NOMO-1 treated with DMSO at 0.1 percent for 48 hours (cell line): ENCODE data around the gene PIK3CD.
"Not testable (repeated sequence)": the region's sequence is repeated elsewhere in the genome, so short reads cannot be mapped to it uniquely, and the experiment has no call there.

Experiments
- DNase-seq: peaks from one replicate; lab custom pipeline; 2025; ENCODE audit not compliant: unreplicated experiment; lab: John Stamatoyannopoulos, UW

PIK3CD gene

GRCh38 chr1:9688599-9688998 is 37.1 kb downstream of the PIK3CD start:
- DNase-seq: no peak

- DNase-seq: no peak
Measured at GRCh38 chr1:9689011-9689706, 37.6 kb downstream of the PIK3CD start.

DNA sequence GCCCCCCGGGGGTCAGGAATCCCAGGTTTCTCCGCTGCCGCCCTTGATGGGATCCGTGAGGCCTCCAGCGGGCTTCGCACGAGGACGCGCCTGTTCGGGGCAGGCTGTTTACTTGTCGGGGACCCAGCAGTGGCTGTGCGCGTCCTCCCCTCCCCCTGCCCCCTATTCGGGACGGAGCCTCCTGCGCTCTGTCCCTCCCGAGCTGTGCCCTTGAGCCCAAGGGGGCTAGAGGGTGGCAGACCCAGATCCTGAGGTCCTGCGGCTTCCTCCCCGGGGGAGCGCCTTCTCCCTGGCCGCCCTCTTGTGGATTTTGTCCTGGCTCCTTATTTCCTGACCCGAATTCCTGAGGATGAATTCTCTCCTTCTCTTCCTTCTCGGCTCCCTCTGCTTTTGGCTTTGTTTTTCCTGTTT is 38.4 kb downstream of the PIK3CD start:
- DNase-seq: no peak

- no peak for DNase-seq
Measured at GRCh38 chr1:9690440-9691107, 39.0 kb downstream of the PIK3CD start.

- no peak for DNase-seq
Measured at GRCh38 chr1:9691108-9691445, 39.5 kb downstream of the PIK3CD start.

GRCh38 chr1:9691691-9692090 is 40.2 kb downstream of the PIK3CD start:
- DNase-seq: no peak

DNA sequence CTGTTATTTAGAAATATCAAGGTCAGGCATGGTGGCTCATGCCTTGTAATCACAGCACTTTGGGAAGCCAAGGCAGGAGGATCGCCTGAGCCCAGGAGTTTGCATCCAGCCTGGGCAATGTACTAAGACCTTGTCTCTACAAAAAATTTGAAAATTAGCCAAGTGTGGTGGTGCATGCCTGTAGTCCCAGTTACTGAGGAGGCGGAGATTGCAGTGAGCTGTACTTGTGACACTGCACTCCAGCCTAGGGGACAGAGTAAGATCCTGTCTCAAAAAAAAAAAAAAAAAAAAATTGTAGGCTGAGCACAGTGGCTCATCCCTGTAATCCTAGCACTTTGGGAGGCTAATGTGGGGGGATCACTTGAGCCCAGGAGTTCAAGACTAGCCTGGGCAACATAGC is 45.3 kb downstream of the PIK3CD start:
- no peak for DNase-seq

DNA sequence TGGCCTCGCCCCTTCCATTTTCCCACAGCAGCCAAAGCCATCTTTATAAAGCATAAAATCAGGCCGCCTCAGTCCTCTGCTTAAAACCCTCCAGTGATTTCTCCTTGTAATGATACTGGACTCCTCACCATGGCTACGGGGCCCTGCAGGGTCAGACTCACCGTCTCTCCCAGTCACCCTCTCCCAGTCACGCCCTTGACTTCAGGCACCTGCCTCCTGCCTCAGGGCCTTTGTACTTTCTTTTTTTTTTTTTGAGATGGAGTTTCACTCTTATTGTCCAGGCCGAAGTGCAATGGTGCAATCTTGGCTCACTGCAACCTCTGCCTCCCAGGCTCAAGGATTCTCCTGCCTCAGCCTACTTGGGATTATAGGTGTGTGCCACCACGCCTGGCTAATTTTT is 47.8 kb downstream of the PIK3CD start:
- no peak for DNase-seq

DNA sequence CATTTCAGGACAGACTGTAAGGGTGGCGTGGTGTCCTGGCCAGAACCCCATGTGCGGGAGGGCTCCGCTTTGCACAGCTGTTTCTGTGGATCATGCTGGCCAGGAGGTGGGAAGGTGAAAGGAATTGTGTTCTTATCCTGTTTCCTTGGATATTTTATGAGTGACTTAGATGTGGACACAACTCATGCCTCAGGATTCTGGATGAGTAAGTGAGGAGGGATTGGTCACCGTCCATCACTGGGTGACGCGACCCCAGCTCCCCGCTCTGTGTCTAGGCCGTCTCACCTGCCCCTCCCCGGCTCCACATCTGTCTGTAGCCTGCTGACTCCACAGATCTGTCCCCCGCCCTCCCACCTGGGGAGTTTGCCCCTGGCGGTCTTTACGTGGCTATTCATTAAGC is 48.8 kb downstream of the PIK3CD start:
- DNase-seq: no peak

DNA sequence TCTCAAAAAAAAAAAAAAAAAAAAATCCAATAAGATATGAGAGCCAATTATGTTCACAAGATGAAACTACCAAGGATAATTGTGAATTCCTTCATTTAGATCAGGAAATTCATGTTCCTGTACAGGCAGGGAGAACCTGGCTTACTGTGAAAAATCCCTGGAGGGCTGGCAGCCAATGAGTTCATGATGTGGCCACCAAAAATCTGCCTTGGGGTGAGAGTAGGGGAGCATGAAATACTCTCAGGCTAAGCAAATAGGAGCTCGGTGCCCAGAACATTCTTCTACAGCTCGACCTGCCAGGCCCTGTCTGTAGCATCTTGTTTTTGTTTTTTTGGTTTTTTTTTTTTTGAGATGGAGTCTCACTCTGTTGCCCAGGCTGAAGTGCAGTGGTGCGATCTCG is 50.1 kb downstream of the PIK3CD start:
- no peak for DNase-seq

- DNase-seq: no peak
Measured at GRCh38 chr1:9703165-9703509, 51.6 kb downstream of the PIK3CD start.

GRCh38 chr1:9703681-9704080 is 52.1 kb downstream of the PIK3CD start:
- DNase-seq: no peak

DNA sequence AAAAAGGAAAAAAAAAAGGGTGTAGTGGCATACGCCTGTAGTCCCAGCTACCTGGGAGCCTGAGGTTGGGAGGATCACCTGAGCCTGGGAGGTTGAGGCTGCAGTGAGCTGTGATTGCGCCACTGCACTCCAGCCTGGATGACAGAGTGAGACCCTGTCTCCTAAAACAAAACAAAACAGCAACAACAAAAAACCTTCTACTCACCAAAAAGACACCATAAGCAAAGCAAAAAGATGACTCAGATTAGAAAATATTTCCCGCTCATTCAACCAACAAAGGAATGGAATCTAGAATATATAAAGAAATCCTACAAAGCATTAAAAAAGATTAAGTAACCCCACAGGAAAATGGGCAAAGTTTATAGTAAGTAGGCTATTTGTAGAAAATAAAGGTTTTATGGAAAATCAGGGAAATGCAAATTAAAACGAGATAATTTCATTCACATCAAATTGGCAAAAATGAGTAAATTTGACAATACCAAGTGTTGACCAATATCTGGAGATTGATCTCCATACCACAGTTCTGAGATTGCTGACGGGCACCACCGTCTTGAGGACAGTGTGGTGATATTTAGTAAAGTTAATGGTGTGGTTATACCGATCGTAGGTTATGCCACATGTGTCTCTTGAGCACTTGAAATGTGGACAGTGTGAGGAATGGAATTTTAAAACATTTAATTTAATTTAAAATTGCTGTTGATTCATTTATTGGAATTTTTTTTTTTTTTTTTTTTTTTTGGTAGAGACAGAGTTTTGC is 54.0 kb downstream of the PIK3CD start:
- DNase-seq: no peak

DNA sequence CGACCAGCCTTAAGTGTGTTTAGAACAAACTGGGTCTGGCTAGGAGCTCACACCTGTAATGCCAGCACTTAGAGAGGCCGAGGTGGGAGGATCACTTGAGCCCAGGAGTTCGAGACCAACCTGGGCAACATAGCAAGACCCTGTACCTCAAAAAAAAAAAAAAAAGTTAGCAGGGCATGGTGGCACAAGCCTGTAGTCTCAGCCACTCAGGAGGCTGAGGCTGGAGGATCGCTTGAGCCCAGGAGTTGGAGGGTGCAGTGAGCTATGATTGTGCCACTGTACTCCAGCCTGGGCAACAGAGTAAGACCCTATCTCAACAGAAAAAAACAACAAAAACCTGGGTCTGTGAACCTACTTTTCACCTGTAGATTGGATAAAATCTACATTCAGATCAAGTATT is 54.6 kb downstream of the PIK3CD start:
- DNase-seq: no peak

- DNase-seq: no peak
Measured at GRCh38 chr1:9710037-9710436, 58.5 kb downstream of the PIK3CD start.

GRCh38 chr1:9711466-9712020 is 60.0 kb downstream of the PIK3CD start:
- DNase-seq: no peak

DNA sequence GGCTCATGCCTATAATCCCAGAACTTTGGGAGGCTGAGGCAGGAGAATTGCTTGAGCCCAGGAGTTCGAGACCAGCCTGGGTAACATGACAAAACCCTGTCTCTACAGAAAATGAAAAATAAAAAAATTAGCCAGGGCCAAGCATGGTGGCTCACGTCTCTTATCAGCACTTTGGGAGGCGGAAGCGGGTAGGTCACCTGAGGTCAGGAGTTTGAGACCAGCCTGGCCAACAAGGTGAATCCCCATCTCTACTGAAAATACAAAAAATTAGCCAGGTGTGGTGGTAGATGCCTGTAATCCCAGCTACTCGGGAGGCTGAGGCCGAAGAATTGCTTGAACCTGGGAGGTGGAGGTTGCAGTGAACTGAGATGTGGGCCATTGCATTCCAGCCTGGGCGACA is 61.2 kb downstream of the PIK3CD start:
- not testable (repeated sequence) for DNase-seq

GRCh38 chr1:9714257-9714718 is 62.8 kb downstream of the PIK3CD start:
- no peak for DNase-seq

- no peak for DNase-seq
Measured at GRCh38 chr1:9715536-9716226, 64.2 kb downstream of the PIK3CD start.

- no peak for DNase-seq
Measured at GRCh38 chr1:9716404-9717192, 65.1 kb downstream of the PIK3CD start.
